IMR-90 (cell line): ENCODE data around the gene DAAM2. TPM values are rescaled to one million over a fixed set of nuclear protein-coding genes. Genes with fewer than 3 reads are reported as not detected.

Experiments used
- ATAC-seq: fragments of 200-7000 bp; cut with Tn5 transposase; 2 replicates; pipeline ENCODE4 v1.9.1; 2020; ENCODE audit warnings: low read depth, mild to moderate bottlenecking, moderate library complexity
- BruUV-seq: library from RNA; stranded (reverse); fragments of 400-500 nt; replicated peaks from 2 replicates; lab custom pipeline; 2021; lab: Mats Ljungman, UMichigan
- CTCF ChIA-PET: fragments of 300-600 bp; formaldehyde crosslinking; extraction: SDS; loops from one replicate; lab custom pipeline; 2021; ENCODE audit warnings: antibody characterized with exemption; lab: Yijun Ruan, JAX
- POLR2A ChIA-PET: fragments of 300-600 bp; sonication (Branson Sonifier 250); formaldehyde crosslinking; loops from one replicate; lab custom pipeline; 2022; ENCODE audit warnings: antibody characterized with exemption; ENCODE audit not compliant: unreplicated experiment; lab: Charles Lee
- DNase-seq: peaks from one replicate; pipeline ENCODE4 v3.0.0; 2013
- H2AFZ ChIP-seq: replicated peaks from 2 replicates; pipeline ENCODE3; 2013; ENCODE audit warnings: low read length, mild to moderate bottlenecking; ENCODE audit not compliant: poor library complexity
- H2AK5ac ChIP-seq: 2 replicates; pipeline ENCODE4 v1.6.1; 2013; ENCODE audit warnings: low read depth, low read length, inconsistent platforms
- H2AK9ac ChIP-seq: replicated peaks from 2 replicates; pipeline ENCODE3; 2013; ENCODE audit warnings: mild to moderate bottlenecking, low read depth, low read length, moderate library complexity; ENCODE audit not compliant: poor library complexity
- H2BK120ac ChIP-seq: 2 replicates; pipeline ENCODE4 v1.6.1; 2013; ENCODE audit warnings: low read depth, low read length, inconsistent platforms
- H2BK15ac ChIP-seq: 3 replicates; pipeline ENCODE4 v1.6.1; 2013; ENCODE audit warnings: low read depth, low read length, inconsistent platforms
- H2BK20ac ChIP-seq: 2 replicates; pipeline ENCODE4 v1.6.1; 2013; ENCODE audit warnings: low read depth, mild to moderate bottlenecking, inconsistent platforms, low read length, moderate library complexity
- H2BK5ac ChIP-seq: 2 replicates; pipeline ENCODE4 v1.6.1; 2013; ENCODE audit warnings: mild to moderate bottlenecking, low read depth, low read length, inconsistent platforms; ENCODE audit not compliant: poor library complexity, severe bottlenecking
- H3K14ac ChIP-seq: replicated peaks from 2 replicates; pipeline ENCODE4 v1.6.1; 2013; ENCODE audit warnings: low read depth, low read length, inconsistent platforms
- H3K18ac ChIP-seq: 2 replicates; pipeline ENCODE4 v1.6.1; 2013; ENCODE audit warnings: low read depth, low read length, control low read depth
- H3K23ac ChIP-seq: 2 replicates; pipeline ENCODE4 v1.6.1; 2013; ENCODE audit warnings: low read depth, low read length, inconsistent platforms
- H3K27ac ChIP-seq: 2 replicates; pipeline ENCODE4 v1.5.1; 2013; ENCODE audit warnings: mild to moderate bottlenecking, control low read depth, low read length; ENCODE audit not compliant: insufficient read depth
- H3K27me3 ChIP-seq: 2 replicates; pipeline ENCODE4 v1.6.1; 2013; ENCODE audit warnings: low read length; ENCODE audit not compliant: control insufficient read depth, insufficient read depth
- H3K36me3 ChIP-seq: 2 replicates; pipeline ENCODE4 v1.6.1; 2013; ENCODE audit warnings: low read length, mixed read lengths; ENCODE audit not compliant: control insufficient read depth, insufficient read depth
- H3K4ac ChIP-seq: 2 replicates; pipeline ENCODE4 v1.6.1; 2013; ENCODE audit warnings: low read depth, low read length, inconsistent platforms
- H3K4me1 ChIP-seq: 2 replicates; pipeline ENCODE4 v1.6.1; 2013; ENCODE audit warnings: low read length, mixed read lengths; ENCODE audit not compliant: control insufficient read depth, insufficient read depth
- H3K4me2 ChIP-seq: 2 replicates; pipeline ENCODE4 v1.6.1; 2013; ENCODE audit warnings: low read depth, mild to moderate bottlenecking, control low read depth, low read length, moderate library complexity
- H3K4me3 ChIP-seq: 2 replicates; pipeline ENCODE4 v1.5.1; 2013; ENCODE audit warnings: low read depth, mild to moderate bottlenecking, control low read depth, low read length, moderate library complexity; ENCODE audit not compliant: insufficient read depth
- H3K56ac ChIP-seq: 2 replicates; pipeline ENCODE4 v1.6.1; 2013; ENCODE audit warnings: low read length, inconsistent platforms; ENCODE audit not compliant: insufficient read depth; ENCODE audit errors: extremely low read depth
- H3K79me1 ChIP-seq, 2 experiments: 2 replicates each; pipeline ENCODE4 v1.6.1; 2013; ENCODE audit warnings: low read length in 2 of 2, inconsistent platforms in 1 of 2, low read depth in 1 of 2
- H3K9ac ChIP-seq: 2 replicates; pipeline ENCODE4 v1.6.1; 2013; ENCODE audit warnings: low read depth, low read length, control low read depth
- H3K9me1 ChIP-seq: 2 replicates; pipeline ENCODE4 v1.6.1; 2013; ENCODE audit warnings: low read length, inconsistent platforms; ENCODE audit not compliant: insufficient read depth
- H3K9me3 ChIP-seq: 2 replicates; pipeline ENCODE4 v1.6.1; 2013; ENCODE audit warnings: low read length; ENCODE audit not compliant: control insufficient read depth, insufficient read depth
- H4K20me1 ChIP-seq: 2 replicates; pipeline ENCODE4 v1.6.1; 2013; ENCODE audit warnings: low read length, inconsistent platforms; ENCODE audit not compliant: insufficient read depth
- H4K5ac ChIP-seq: 2 replicates; pipeline ENCODE4 v1.6.1; 2013; ENCODE audit warnings: mild to moderate bottlenecking, low read depth, low read length, control low read depth
- H4K8ac ChIP-seq, 2 experiments: 2 replicates each; pipeline ENCODE4 v1.6.1; 2013; ENCODE audit warnings: low read depth in 2 of 2, low read length in 2 of 2, control low read depth in 1 of 2, inconsistent platforms in 1 of 2
- H4K91ac ChIP-seq: 2 replicates; pipeline ENCODE4 v1.6.1; 2013; ENCODE audit warnings: low read depth, low read length, inconsistent platforms; ENCODE audit not compliant: insufficient read depth
- BHLHE40 ChIP-seq: fragments of 150-350 bp; IDR thresholded peaks from 2 replicates; pipeline ENCODE4 v1.6.1; 2016; ENCODE audit warnings: mild to moderate bottlenecking, low read depth, low read length
- CEBPB ChIP-seq: IDR thresholded peaks from 2 replicates; pipeline ENCODE4 v1.6.1; 2012; ENCODE audit warnings: low read depth, low read length, improper control_type of control experiment
- CHD1 ChIP-seq: IDR thresholded peaks from 2 replicates; pipeline ENCODE4 v1.6.1; 2012; ENCODE audit warnings: low read depth, low read length, improper control_type of control experiment
- MAFK ChIP-seq: IDR thresholded peaks from 2 replicates; pipeline ENCODE4 v1.6.1; 2012; ENCODE audit warnings: low read depth, low read length, improper control_type of control experiment
- MAZ ChIP-seq: IDR thresholded peaks from 2 replicates; pipeline ENCODE4 v1.6.1; 2012; ENCODE audit warnings: low read depth, mild to moderate bottlenecking, low read length, improper control_type of control experiment, moderate library complexity, borderline replicate concordance
- MXI1 ChIP-seq: IDR thresholded peaks from 2 replicates; pipeline ENCODE4 v1.6.1; 2012; ENCODE audit warnings: low read depth, mild to moderate bottlenecking, low read length, moderate library complexity, borderline replicate concordance
- NFE2L2 ChIP-seq: fragments of 150-350 bp; IDR thresholded peaks from 2 replicates; pipeline ENCODE4 v1.6.1; 2016; ENCODE audit warnings: low read depth, mild to moderate bottlenecking, low read length
- POLR2A ChIP-seq: IDR thresholded peaks from 2 replicates; pipeline ENCODE4 v1.6.1; 2012; ENCODE audit warnings: mild to moderate bottlenecking, low read depth, low read length
- RAD21 ChIP-seq: IDR thresholded peaks from 2 replicates; pipeline ENCODE4 v1.6.1; 2012; ENCODE audit warnings: low read length, improper control_type of control experiment
- RCOR1 ChIP-seq: IDR thresholded peaks from 2 replicates; pipeline ENCODE4 v1.6.1; 2012; ENCODE audit warnings: mild to moderate bottlenecking, low read length, improper control_type of control experiment; ENCODE audit not compliant: insufficient replicate concordance
- RFX5 ChIP-seq: IDR thresholded peaks from 2 replicates; pipeline ENCODE4 v1.8.0; 2012; ENCODE audit warnings: low read depth, mild to moderate bottlenecking, low read length, moderate library complexity
- SMC3 ChIP-seq: fragments of 150-350 bp; IDR thresholded peaks from 2 replicates; pipeline ENCODE4 v1.6.1; 2016; ENCODE audit warnings: low read depth, mild to moderate bottlenecking, antibody characterized with exemption, low read length, moderate library complexity
- WGBS, 2 experiments: methylation state at CpG; one replicate each; pipeline versions ENCODE4 v1.1.5 to v1.1.7; 2013; ENCODE audit warnings: missing lambda C conversion rate in 2 of 2; ENCODE audit not compliant: insufficient read length in 1 of 2; ENCODE audit errors: extremely low coverage in 2 of 2; 5-methylcytosine and 5-hydroxymethylcytosine counted together
- dilution Hi-C: fragments of 300-500 bp; cut with HindIII; formaldehyde crosslinking; loops from one replicate; pipeline ENCODE4 v1.14.3; 2018; ENCODE audit warnings: low sequenced_read_pairs; ENCODE audit not compliant: unreplicated experiment
- in situ Hi-C: fragments of 300-500 bp; cut with MboI; formaldehyde crosslinking; loops from 3 replicates; pipeline ENCODE4 v1.14.3; 2019; ENCODE audit warnings: low sequenced_read_pairs, inconsistent platforms, mixed read lengths
- intact Hi-C: fragments of 100-400 bp; cut with micrococcal nuclease; formaldehyde crosslinking; loops from 2 replicates; pipeline ENCODE4 v1.10.0; 2022
- polyA plus RNA-seq, 3 experiments: library from polyadenylated mRNA; depleted of rRNA; stranded (reverse); fragments of >200 nt; gene quantifications; 2 replicates each; pipeline ENCODE4 v1.2.3, GENCODE V29; 2012; ENCODE audit warnings: low replicate concordance in 1 of 3
- total RNA-seq: library from RNA; depleted of rRNA; stranded (reverse); fragments of >200 nt; gene quantifications from 2 replicates; pipeline ENCODE4 v1.2.3, GENCODE V29; 2012
- TF ChIP-seq, protein P1 (sequence below): fragments of 150-350 bp; IDR thresholded peaks from 2 replicates; pipeline ENCODE4 v1.6.1; 2016; ENCODE audit warnings: low read depth, mild to moderate bottlenecking, low read length, moderate library complexity, borderline replicate concordance
- TF ChIP-seq, protein P2 (sequence below): conservative IDR thresholded peaks from 2 replicates; pipeline ENCODE4 v1.5.1; 2012; ENCODE audit warnings: mild to moderate bottlenecking, low read depth, low read length, improper control_type of control experiment
- TF ChIP-seq, protein P3 (sequence below): fragments of 150-350 bp; IDR thresholded peaks from 2 replicates; pipeline ENCODE4 v1.6.1; 2017; ENCODE audit warnings: mild to moderate bottlenecking, antibody characterized with exemption, low read length, low read depth

The DAAM2 gene
- total and polyA plus RNA-seq, 2 of the 4 experiments (the other 2 are of a cell fraction): 11.2 to 12.9 TPM

DNA sequence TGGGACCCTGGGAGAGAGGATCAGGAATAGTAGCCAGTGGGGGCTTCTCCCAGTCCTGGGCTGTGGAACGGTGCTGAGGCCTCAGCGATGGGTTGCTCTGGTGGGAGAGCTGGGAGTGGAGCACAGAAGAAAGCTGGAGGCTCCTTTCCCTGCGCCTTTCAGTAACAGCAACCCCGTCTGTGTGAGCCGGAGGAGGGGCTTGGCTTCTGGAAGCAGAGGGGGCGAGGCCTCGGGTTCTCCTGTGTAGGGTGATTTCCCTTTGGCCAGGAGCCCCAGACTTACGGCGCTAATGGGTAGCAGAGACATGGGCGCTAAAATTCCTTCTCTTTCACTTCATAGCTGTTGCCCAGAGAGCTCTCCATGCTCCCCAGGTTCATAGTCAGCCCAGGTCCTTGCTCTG is 55.0 kb downstream of the DAAM2 start (continued):
- TF ChIP-seq SMC3: no peak

DNA sequence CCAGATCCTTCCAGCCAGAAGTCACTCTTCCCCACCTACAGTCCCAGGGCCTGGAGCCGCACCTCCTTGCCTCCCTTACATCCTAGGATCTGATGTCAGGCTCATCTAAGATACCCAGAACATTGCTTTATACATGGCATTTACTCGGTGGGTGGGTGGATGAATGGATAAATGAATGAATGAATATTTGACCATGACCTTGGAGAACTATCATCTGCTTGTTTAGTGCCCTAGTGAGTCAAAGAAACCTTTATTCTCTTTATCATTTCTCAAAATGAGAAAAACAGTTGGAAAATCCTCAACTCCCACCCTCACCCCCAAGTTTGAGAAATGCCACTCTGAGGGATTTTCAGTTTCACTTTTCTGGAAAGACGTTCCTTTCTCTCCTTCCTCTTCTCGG is 56.0 kb downstream of the DAAM2 start:
- no peak overlapping the region for H2BK5ac ChIP-seq
- no peaks in the 10 kb centered on the region for H4K20me1 ChIP-seq
- no peak for DNase-seq
- ChIA-PET POLR2A (no interaction called here), CTCF (no interaction called here)
- H3K4ac ChIP-seq: no peak overlapping the region
- dilution Hi-C loops: no loop called here
- H3K56ac ChIP-seq: no peak overlapping the region
- H3K23ac ChIP-seq: no peak overlapping the region
- intact Hi-C loops: no loop called here
- H3K9me1 ChIP-seq: peaks cover 11% of the 10 kb centered on the region
- no peak overlapping the region for H3K4me2 ChIP-seq
- no peak overlapping the region for H2AK5ac ChIP-seq
- H2AK9ac ChIP-seq: no peak overlapping the region
- peaks cover 4 to 12% of the 10 kb centered on the region in 2 experiments; a peak in 1 of 4 replicates for H3K79me1 ChIP-seq
- H3K9me3 ChIP-seq: no peaks in the 10 kb centered on the region
- no peak overlapping the region for H3K18ac ChIP-seq
- H4K5ac ChIP-seq: no peak overlapping the region
- ATAC-seq: no peak
- H2BK15ac ChIP-seq: no peak overlapping the region
- no peak overlapping the region for H3K14ac ChIP-seq
- no peak overlapping the region for H2AFZ ChIP-seq
- H2BK120ac ChIP-seq: no peak overlapping the region
- in situ Hi-C loops: no loop called here
- no peak overlapping the region for H3K9ac ChIP-seq
- no peak overlapping the region for H3K27ac ChIP-seq
- no peak overlapping the region for H2BK20ac ChIP-seq
- no CpG with 5 or more reads among the region's 4 CpGs for WGBS, 2 experiments
- H3K4me3 ChIP-seq: no peak overlapping the region
- H4K91ac ChIP-seq: no peak overlapping the region
- H3K27me3 ChIP-seq: no peaks in the 10 kb centered on the region
- H3K36me3 ChIP-seq: no peaks in the 10 kb centered on the region
- BruUV-seq: no TSS peak
- no peak overlapping the region for H4K8ac ChIP-seq
- peaks cover 17% of the 10 kb centered on the region for H3K4me1 ChIP-seq
- TF ChIP-seq NFE2L2: no peak
- no peak for TF ChIP-seq MXI1
- TF ChIP-seq CHD1: no peak
- no peak for TF ChIP-seq RAD21
- no peak for TF ChIP-seq MAZ
- no peak for TF ChIP-seq BHLHE40
- no peak for TF ChIP-seq RCOR1
- no peak for TF ChIP-seq CEBPB
- no peak for TF ChIP-seq RFX5
- TF ChIP-seq, protein P1, sequence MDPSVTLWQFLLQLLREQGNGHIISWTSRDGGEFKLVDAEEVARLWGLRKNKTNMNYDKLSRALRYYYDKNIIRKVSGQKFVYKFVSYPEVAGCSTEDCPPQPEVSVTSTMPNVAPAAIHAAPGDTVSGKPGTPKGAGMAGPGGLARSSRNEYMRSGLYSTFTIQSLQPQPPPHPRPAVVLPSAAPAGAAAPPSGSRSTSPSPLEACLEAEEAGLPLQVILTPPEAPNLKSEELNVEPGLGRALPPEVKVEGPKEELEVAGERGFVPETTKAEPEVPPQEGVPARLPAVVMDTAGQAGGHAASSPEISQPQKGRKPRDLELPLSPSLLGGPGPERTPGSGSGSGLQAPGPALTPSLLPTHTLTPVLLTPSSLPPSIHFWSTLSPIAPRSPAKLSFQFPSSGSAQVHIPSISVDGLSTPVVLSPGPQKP: no peak
- TF ChIP-seq SMC3: no peak
- TF ChIP-seq, protein P2, sequence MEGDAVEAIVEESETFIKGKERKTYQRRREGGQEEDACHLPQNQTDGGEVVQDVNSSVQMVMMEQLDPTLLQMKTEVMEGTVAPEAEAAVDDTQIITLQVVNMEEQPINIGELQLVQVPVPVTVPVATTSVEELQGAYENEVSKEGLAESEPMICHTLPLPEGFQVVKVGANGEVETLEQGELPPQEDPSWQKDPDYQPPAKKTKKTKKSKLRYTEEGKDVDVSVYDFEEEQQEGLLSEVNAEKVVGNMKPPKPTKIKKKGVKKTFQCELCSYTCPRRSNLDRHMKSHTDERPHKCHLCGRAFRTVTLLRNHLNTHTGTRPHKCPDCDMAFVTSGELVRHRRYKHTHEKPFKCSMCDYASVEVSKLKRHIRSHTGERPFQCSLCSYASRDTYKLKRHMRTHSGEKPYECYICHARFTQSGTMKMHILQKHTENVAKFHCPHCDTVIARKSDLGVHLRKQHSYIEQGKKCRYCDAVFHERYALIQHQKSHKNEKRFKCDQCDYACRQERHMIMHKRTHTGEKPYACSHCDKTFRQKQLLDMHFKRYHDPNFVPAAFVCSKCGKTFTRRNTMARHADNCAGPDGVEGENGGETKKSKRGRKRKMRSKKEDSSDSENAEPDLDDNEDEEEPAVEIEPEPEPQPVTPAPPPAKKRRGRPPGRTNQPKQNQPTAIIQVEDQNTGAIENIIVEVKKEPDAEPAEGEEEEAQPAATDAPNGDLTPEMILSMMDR: no peak
- TF ChIP-seq POLR2A: no peak
- TF ChIP-seq MAFK: no peak
- TF ChIP-seq, protein P3, sequence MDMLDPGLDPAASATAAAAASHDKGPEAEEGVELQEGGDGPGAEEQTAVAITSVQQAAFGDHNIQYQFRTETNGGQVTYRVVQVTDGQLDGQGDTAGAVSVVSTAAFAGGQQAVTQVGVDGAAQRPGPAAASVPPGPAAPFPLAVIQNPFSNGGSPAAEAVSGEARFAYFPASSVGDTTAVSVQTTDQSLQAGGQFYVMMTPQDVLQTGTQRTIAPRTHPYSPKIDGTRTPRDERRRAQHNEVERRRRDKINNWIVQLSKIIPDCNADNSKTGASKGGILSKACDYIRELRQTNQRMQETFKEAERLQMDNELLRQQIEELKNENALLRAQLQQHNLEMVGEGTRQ: no peak
